Pancreas (tissue), 10 donors: ENCODE results near the gene NADK. TPM values are rescaled to one million over a fixed set of nuclear protein-coding genes. Genes with fewer than 3 reads are reported as not detected.

Experiments used
- ATAC-seq, 4 donors: fragments of 200-7000 bp; cut with Tn5 transposase; one replicate each; pipeline versions ENCODE4 v1.8.0 to v1.9.1; 2020; ENCODE audit warnings: mild to moderate bottlenecking in 4 of 4, moderate library complexity in 4 of 4
- DNase-seq, 6 donors: peaks; one replicate each; pipeline ENCODE4 v3.0.0-alpha.2; 2020
- FAIRE-seq: peaks from 2 replicates; lab custom pipeline; 2012; peaks lifted over from hg19 to GRCh38; lab: Jason Lieb, UNC
- H3K27ac ChIP-seq, 4 donors: fragments of 200-600 bp; sonication (generic); 1 replicate in 3 of 4; 2 replicates in 1 of 4; pipeline versions ENCODE4 v1.5.0 to v1.8.0; 2020
- H3K27me3 ChIP-seq, 4 donors: fragments of 200-600 bp; one replicate each; pipeline ENCODE4 v1.8.0; 2021
- H3K36me3 ChIP-seq, 3 donors: fragments of 200-600 bp; sonication (generic) in 1 of 3; one replicate each; pipeline versions ENCODE4 v1.5.0 to v1.8.0; 2020 to 2021
- H3K4me1 ChIP-seq, 3 donors: fragments of 200-600 bp; one replicate each; pipeline ENCODE4 v1.8.0; 2021
- H3K4me3 ChIP-seq, 4 donors: fragments of 200-600 bp; sonication (generic) in 2 of 4; one replicate each; pipeline versions ENCODE4 v1.5.0 to v1.8.0; 2020 to 2021
- H3K9me3 ChIP-seq, 4 donors: fragments of 200-600 bp; one replicate each; pipeline ENCODE4 v1.8.0; 2021
- CTCF ChIP-seq, 4 donors: fragments of 200-600 bp; sonication (generic) in 3 of 4; IDR thresholded peaks; one replicate each; pipeline versions ENCODE4 v1.5.0 to v1.8.0; 2021; ENCODE audit warnings: antibody characterized with exemption in 4 of 4
- WGBS, 2 donors: extraction: QIAGEN DNeasy Blood & Tissue Kit; methylation state at CpG; one replicate each; pipeline ENCODE4 v1.1.7; 2013; 5-methylcytosine and 5-hydroxymethylcytosine counted together
- intact Hi-C, 3 donors: fragments of 100-400 bp; cut with DNase I; formaldehyde crosslinking; loops; one replicate each; pipeline versions ENCODE4 v1.11.1 to v1.14.2; 2022
- polyA plus RNA-seq, 2 donors: library from polyadenylated mRNA; stranded (reverse); fragments of 200-250 nt; gene quantifications; one replicate each; pipeline ENCODE4 v1.2.3, GENCODE V29; 2013
- total RNA-seq, 6 donors: library from RNA; stranded (reverse); fragmentation: NEBNext Ultra II Directional in 4 of 6; extraction: Animal tissue kit (Norgen Biotek cat#: 25700) in 4 of 6; gene quantifications; one replicate each; pipeline versions ENCODE4 v1.2.1 to v1.2.4, GENCODE V29; 2021 to 2023
- donor health status: healthy with polysubstance abuse.
- donor health status: DM: no; HTN: no; CAD: no; lungs with moderate emphysema.
- donor health status: DM: no; HTN: no; CAD: no.
- donor health status: control.
- donor health status: control.
- donor health status: Bipolar disorder and iron deficiency.
- donor health status: DM: yes; HTN: yes; CAD: no.
- donor health status: DM: no; HTN: no; CAD: no.
- donor health status: DM: no; HTN: no; CAD: no.
- donor health status: DM: yes; HTN: yes; CAD: no.

The NADK gene
- total and polyA plus RNA-seq, 8 donors, result 27.8 to 63.3 (median 40.1) TPM

GRCh38 chr1:1819762-1820161 is 41.5 kb upstream of the NADK start:
- Histone ChIP-seq H3K9me3 (no peaks in the 10 kb centered on the region), H3K27ac (no peak overlapping the region), H3K4me1 (no peaks in the 10 kb centered on the region), H3K4me3 (no peak overlapping the region), H3K36me3 (peaks cover 0 to 16% (median 7%) of the 10 kb centered on the region in 3 donors), H3K27me3 (no peaks in the 10 kb centered on the region)
- FAIRE-seq, result no peak
- no peak for ATAC-seq
- peak in 1 of 6 donors; percentile 18 for DNase-seq
- 95 to 97% methylated on average over 6 of the region's 6 CpGs for WGBS, 2 donors
- intact Hi-C loops, result no loop called here
- no peak for TF ChIP-seq CTCF (IDR thresholded peaks at IDR 0.05)

GRCh38 chr1:1817221-1817620 is 39.0 kb upstream of the NADK start:
- 82 to 93% methylated on average over 3 of the region's 3 CpGs for WGBS, 2 donors
- Histone ChIP-seq H3K27me3 (no peaks in the 10 kb centered on the region), H3K4me3 (no peak overlapping the region), H3K4me1 (no peaks in the 10 kb centered on the region), H3K36me3 (peaks cover 0 to 31% (median 7%) of the 10 kb centered on the region in 3 donors), H3K9me3 (no peaks in the 10 kb centered on the region), H3K27ac (no peak overlapping the region)
- intact Hi-C loops, result no loop called here
- ATAC-seq (no peak), FAIRE-seq (no peak), DNase-seq (no peak)
- TF ChIP-seq CTCF (IDR thresholded peaks at IDR 0.05), result no peak

GRCh38 chr1:1815606-1816281 is 37.5 kb upstream of the NADK start:
- TF ChIP-seq CTCF (IDR thresholded peaks at IDR 0.05), result no peak
- WGBS, 2 donors, result 92 to 95% methylated on average over 14 of the region's 14 CpGs
- Histone ChIP-seq H3K27ac (no peak overlapping the region), H3K4me3 (no peak overlapping the region), H3K36me3 (peaks cover 0 to 31% (median 7%) of the 10 kb centered on the region in 3 donors), H3K4me1 (no peaks in the 10 kb centered on the region), H3K9me3 (no peaks in the 10 kb centered on the region), H3K27me3 (no peaks in the 10 kb centered on the region)
- DNase-seq, result no peak
- intact Hi-C loops, result no loop called here
- no peak for ATAC-seq
- FAIRE-seq, result no peak

GRCh38 chr1:1809489-1809888 is 31.2 kb upstream of the NADK start:
- no peak for TF ChIP-seq CTCF (IDR thresholded peaks at IDR 0.05)
- ATAC-seq (no peak), FAIRE-seq (no peak), DNase-seq (no peak)
- Histone ChIP-seq H3K4me1 (no peaks in the 10 kb centered on the region), H3K9me3 (no peaks in the 10 kb centered on the region), H3K36me3 (peaks cover 5 to 29% (median 8%) of the 10 kb centered on the region in 3 donors), H3K27ac (no peak overlapping the region), H3K27me3 (no peaks in the 10 kb centered on the region), H3K4me3 (no peak overlapping the region)
- intact Hi-C loops, result no loop called here
- WGBS, 2 donors, result 91 to 94% methylated on average over 6 of the region's 6 CpGs

- 94% methylated on average over 10 of the region's 10 CpGs for WGBS, 2 donors
- DNase-seq (no peak), FAIRE-seq (no peak), ATAC-seq (no peak)
- Histone ChIP-seq H3K27me3 (no peaks in the 10 kb centered on the region), H3K27ac (no peak overlapping the region), H3K9me3 (no peaks in the 10 kb centered on the region), H3K4me1 (no peaks in the 10 kb centered on the region), H3K36me3 (peaks cover 5 to 27% (median 16%) of the 10 kb centered on the region in 3 donors), H3K4me3 (no peak overlapping the region)
- TF ChIP-seq CTCF (IDR thresholded peaks at IDR 0.05), result no peak
- intact Hi-C loops, result no loop called here
These were observed 29.9 kb upstream of the NADK start for GRCh38 chr1:1808206-1808605.
